ENCODE measurements around the gene ITGBL1. TPM values are rescaled to one million over a fixed set of nuclear protein-coding genes. Genes with fewer than 3 reads are reported as not detected.

The ITGBL1 gene
- total and polyA plus RNA-seq, 2 experiments from 2014 or later, result 0.29 TPM; not detected in 1

DNA sequence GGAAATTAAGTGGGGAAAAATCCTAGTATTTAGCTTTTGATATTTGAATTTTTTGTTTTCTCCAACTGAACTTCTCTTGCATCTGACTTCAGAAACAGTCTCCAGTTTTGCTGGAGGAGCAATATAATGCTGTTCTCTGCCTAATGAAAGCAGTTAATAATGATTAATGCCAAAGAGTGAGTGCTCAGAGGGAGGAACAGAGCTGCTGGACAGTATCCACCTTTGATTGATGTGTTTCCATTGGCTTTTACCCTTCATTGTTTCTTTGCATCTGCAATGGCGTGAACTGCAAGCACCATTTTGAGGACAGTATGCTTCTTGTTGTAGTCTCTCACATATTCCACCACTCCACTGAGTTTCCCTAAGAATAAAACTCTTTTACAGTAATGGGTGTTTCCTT, 193.4 kb downstream of the ITGBL1 start (continued):
- no peak for TF ChIP-seq NANOG (IDR thresholded peaks at IDR 0.05; ENCODE audit: borderline replicate concordance)

DNA sequence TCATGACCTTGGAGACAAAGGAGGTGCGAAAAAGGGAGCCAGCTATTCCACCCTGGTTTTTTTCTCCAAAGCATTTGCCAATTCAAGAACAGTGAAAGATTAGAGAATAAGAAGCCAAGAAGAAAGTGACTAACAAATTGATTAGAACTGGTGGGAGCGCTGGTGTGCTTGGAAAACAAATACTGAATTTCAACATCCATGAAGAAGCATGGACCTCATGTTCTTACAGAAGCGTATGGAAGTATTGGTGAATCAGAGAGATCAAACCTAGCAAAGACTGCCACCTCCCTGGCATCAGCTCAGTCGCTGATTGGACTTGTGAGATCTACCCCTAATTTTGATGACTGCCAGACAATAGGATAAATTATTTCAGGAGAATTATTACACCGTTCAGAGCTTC, 195.3 kb downstream of the ITGBL1 start:
- H3K36me3 Mint-ChIP-seq (ENCODE audit: low read depth), result no peaks in the 10 kb centered on the region
- peaks cover 10% of the 10 kb centered on the region; the same call in 1 of the 2 replicates for H3K9me2 ChIP-seq (ENCODE audit: insufficient read depth)
- H4K20me1 ChIP-seq (replicated peaks; ENCODE audit: insufficient read depth), result no peaks in the 10 kb centered on the region
- H3K27ac ChIP-seq (ENCODE audit: low read depth), result no peak overlapping the region
- no peaks in the 10 kb centered on the region for H3K79me2 ChIP-seq (replicated peaks; ENCODE audit: insufficient read depth)
- H3F3A ChIP-seq (replicated peaks; ENCODE audit: low read depth), result no peaks in the 10 kb centered on the region
- no peak overlapping the region for H3K4me3 Mint-ChIP-seq
- ATAC-seq (no peak), DNase-seq (ENCODE audit: low spot score) (no peak)
- no peak overlapping the region for H3K4me2 ChIP-seq
- no peaks in the 10 kb centered on the region for H3K4me1 Mint-ChIP-seq
- H3K9me3 Mint-ChIP-seq, result no peaks in the 10 kb centered on the region; the same call in 2 of the 3 replicates
- H3K27me3 ChIP-seq (ENCODE audit: insufficient read depth), result no peaks in the 10 kb centered on the region
- no peak overlapping the region for H3K4me3 ChIP-seq
- H3K36me3 ChIP-seq (ENCODE audit: insufficient read depth), result no peaks in the 10 kb centered on the region
- no peak overlapping the region for H3K27ac Mint-ChIP-seq
- no peak overlapping the region for H2AFZ ChIP-seq
- no peaks in the 10 kb centered on the region for H3K4me1 ChIP-seq (ENCODE audit: insufficient read depth)
- no peaks in the 10 kb centered on the region for H3K27me3 Mint-ChIP-seq (ENCODE audit: insufficient read depth, low read depth, poor library complexity)
- no peak for TF ChIP-seq ZNF331 (CRISPR knock-in tag; IDR thresholded peaks at IDR 0.05; ENCODE audit: low read depth)
- TF ChIP-seq, protein P1, sequence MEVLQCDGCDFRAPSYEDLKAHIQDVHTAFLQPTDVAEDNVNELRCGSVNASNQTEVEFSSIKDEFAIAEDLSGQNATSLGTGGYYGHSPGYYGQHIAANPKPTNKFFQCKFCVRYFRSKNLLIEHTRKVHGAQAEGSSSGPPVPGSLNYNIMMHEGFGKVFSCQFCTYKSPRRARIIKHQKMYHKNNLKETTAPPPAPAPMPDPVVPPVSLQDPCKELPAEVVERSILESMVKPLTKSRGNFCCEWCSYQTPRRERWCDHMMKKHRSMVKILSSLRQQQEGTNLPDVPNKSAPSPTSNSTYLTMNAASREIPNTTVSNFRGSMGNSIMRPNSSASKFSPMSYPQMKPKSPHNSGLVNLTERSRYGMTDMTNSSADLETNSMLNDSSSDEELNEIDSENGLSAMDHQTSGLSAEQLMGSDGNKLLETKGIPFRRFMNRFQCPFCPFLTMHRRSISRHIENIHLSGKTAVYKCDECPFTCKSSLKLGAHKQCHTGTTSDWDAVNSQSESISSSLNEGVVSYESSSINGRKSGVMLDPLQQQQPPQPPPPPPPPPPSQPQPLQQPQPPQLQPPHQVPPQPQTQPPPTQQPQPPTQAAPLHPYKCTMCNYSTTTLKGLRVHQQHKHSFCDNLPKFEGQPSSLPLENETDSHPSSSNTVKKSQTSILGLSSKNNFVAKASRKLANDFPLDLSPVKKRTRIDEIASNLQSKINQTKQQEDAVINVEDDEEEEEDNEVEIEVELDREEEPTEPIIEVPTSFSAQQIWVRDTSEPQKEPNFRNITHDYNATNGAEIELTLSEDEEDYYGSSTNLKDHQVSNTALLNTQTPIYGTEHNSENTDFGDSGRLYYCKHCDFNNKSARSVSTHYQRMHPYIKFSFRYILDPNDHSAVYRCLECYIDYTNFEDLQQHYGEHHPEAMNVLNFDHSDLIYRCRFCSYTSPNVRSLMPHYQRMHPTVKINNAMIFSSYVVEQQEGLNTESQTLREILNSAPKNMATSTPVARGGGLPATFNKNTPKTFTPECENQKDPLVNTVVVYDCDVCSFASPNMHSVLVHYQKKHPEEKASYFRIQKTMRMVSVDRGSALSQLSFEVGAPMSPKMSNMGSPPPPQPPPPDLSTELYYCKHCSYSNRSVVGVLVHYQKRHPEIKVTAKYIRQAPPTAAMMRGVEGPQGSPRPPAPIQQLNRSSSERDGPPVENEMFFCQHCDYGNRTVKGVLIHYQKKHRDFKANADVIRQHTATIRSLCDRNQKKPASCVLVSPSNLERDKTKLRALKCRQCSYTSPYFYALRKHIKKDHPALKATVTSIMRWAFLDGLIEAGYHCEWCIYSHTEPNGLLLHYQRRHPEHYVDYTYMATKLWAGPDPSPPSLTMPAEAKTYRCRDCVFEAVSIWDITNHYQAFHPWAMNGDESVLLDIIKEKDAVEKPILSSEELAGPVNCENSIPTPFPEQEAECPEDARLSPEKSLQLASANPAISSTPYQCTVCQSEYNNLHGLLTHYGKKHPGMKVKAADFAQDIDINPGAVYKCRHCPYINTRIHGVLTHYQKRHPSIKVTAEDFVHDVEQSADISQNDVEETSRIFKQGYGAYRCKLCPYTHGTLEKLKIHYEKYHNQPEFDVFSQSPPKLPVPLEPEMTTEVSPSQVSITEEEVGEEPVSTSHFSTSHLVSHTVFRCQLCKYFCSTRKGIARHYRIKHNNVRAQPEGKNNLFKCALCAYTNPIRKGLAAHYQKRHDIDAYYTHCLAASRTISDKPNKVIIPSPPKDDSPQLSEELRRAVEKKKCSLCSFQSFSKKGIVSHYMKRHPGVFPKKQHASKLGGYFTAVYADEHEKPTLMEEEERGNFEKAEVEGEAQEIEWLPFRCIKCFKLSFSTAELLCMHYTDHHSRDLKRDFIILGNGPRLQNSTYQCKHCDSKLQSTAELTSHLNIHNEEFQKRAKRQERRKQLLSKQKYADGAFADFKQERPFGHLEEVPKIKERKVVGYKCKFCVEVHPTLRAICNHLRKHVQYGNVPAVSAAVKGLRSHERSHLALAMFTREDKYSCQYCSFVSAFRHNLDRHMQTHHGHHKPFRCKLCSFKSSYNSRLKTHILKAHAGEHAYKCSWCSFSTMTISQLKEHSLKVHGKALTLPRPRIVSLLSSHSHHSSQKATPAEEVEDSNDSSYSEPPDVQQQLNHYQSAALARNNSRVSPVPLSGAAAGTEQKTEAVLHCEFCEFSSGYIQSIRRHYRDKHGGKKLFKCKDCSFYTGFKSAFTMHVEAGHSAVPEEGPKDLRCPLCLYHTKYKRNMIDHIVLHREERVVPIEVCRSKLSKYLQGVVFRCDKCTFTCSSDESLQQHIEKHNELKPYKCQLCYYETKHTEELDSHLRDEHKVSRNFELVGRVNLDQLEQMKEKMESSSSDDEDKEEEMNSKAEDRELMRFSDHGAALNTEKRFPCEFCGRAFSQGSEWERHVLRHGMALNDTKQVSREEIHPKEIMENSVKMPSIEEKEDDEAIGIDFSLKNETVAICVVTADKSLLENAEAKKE (CRISPR knock-in tag; IDR thresholded peaks at IDR 0.05), result no peak
- TF ChIP-seq, protein P2, sequence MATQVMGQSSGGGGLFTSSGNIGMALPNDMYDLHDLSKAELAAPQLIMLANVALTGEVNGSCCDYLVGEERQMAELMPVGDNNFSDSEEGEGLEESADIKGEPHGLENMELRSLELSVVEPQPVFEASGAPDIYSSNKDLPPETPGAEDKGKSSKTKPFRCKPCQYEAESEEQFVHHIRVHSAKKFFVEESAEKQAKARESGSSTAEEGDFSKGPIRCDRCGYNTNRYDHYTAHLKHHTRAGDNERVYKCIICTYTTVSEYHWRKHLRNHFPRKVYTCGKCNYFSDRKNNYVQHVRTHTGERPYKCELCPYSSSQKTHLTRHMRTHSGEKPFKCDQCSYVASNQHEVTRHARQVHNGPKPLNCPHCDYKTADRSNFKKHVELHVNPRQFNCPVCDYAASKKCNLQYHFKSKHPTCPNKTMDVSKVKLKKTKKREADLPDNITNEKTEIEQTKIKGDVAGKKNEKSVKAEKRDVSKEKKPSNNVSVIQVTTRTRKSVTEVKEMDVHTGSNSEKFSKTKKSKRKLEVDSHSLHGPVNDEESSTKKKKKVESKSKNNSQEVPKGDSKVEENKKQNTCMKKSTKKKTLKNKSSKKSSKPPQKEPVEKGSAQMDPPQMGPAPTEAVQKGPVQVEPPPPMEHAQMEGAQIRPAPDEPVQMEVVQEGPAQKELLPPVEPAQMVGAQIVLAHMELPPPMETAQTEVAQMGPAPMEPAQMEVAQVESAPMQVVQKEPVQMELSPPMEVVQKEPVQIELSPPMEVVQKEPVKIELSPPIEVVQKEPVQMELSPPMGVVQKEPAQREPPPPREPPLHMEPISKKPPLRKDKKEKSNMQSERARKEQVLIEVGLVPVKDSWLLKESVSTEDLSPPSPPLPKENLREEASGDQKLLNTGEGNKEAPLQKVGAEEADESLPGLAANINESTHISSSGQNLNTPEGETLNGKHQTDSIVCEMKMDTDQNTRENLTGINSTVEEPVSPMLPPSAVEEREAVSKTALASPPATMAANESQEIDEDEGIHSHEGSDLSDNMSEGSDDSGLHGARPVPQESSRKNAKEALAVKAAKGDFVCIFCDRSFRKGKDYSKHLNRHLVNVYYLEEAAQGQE (IDR thresholded peaks at IDR 0.05; ENCODE audit: unreplicated experiment), result no peak

Data from GM23338 (cell line).